ENCODE measurements around the gene NDUFB6.
"Not testable (repeated sequence)": the region's sequence is repeated elsewhere in the genome, so short reads cannot be mapped to it uniquely, and the experiment has no call there.

NDUFB6 gene

GRCh38 chr9:32570262-32570661, 2.7 kb downstream of the NDUFB6 start:
- peak; percentile 42 for DNase-seq

- DNase-seq, result no peak
These were observed 6.2 kb downstream of the NDUFB6 start for GRCh38 chr9:32566770-32567169.

- DNase-seq, result peak; percentile 24
These were observed 7.0 kb downstream of the NDUFB6 start for GRCh38 chr9:32565967-32566366.

- no peak for DNase-seq
These were observed 14.5 kb downstream of the NDUFB6 start for GRCh38 chr9:32558408-32558934.

- DNase-seq, result peak; percentile 60
These were observed 18.4 kb downstream of the NDUFB6 start for GRCh38 chr9:32554591-32554990.

GRCh38 chr9:32554107-32554506, 18.9 kb downstream of the NDUFB6 start:
- DNase-seq, result peak; percentile 98

GRCh38 chr9:32552172-32552872, 20.6 kb downstream of the NDUFB6 start, which contains the start of the genes SMIM27 and TOPORS:
Gene SMIM27 (plus strand): TSS chr9:32552327. CDS start chr9:32552435, 108 bp downstream.
Gene TOPORS (minus strand): TSS chr9:32552586. CDS start chr9:32552436, 150 bp downstream.
- peak; percentile 97 for DNase-seq

GRCh38 chr9:32551276-32552051, 21.5 kb downstream of the NDUFB6 start:
- DNase-seq, result peak; percentile 70

GRCh38 chr9:32550562-32551275, 22.2 kb downstream of the NDUFB6 start:
- DNase-seq, result peak; percentile 96

- DNase-seq, result peak; percentile 43
These were observed 22.8 kb downstream of the NDUFB6 start for GRCh38 chr9:32550150-32550561.

- not testable (repeated sequence) for DNase-seq
These were observed 24.7 kb downstream of the NDUFB6 start for GRCh38 chr9:32548213-32548612.

GRCh38 chr9:32545884-32546283, 27.1 kb downstream of the NDUFB6 start:
- no peak for DNase-seq

GRCh38 chr9:32543047-32543446, 29.9 kb downstream of the NDUFB6 start:
- DNase-seq, result no peak

GRCh38 chr9:32533816-32534215, 39.1 kb downstream of the NDUFB6 start:
- DNase-seq, result no peak

GRCh38 chr9:32533336-32533735, 39.6 kb downstream of the NDUFB6 start:
- peak; percentile 82 for DNase-seq

- DNase-seq, result no peak
These were observed 46.3 kb downstream of the NDUFB6 start for GRCh38 chr9:32526707-32527048.

- DNase-seq, result peak; percentile 92
These were observed 46.8 kb downstream of the NDUFB6 start, which contains the start of gene RIGI for GRCh38 chr9:32526041-32526706. Gene RIGI (minus strand): TSS chr9:32526196. CDS start chr9:32526166, 30 bp downstream.

GRCh38 chr9:32525709-32526030, 47.3 kb downstream of the NDUFB6 start:
- DNase-seq, result no peak

GRCh38 chr9:32524892-32525708, 47.9 kb downstream of the NDUFB6 start:
- peak; percentile 56 for DNase-seq

GRCh38 chr9:32524558-32524891, 48.4 kb downstream of the NDUFB6 start:
- DNase-seq, result not testable (repeated sequence)

GRCh38 chr9:32523910-32524309, 49.0 kb downstream of the NDUFB6 start:
- DNase-seq, result no peak

- no peak for DNase-seq
These were observed 54.7 kb downstream of the NDUFB6 start for GRCh38 chr9:32518276-32518675.

All from hematopoietic multipotent progenitor cell treated with erythropoietin and hydrocortisone succinate and interleukin-3 and kit ligand, for 4 days (in vitro differentiated cells).